Neural progenitor cell (in vitro differentiated cells): ENCODE data around the gene ADAM10. TPM values are rescaled to one million over a fixed set of nuclear protein-coding genes. Genes with fewer than 3 reads are reported as not detected.

ENCODE experiments used
- DNase-seq: peaks from one replicate; pipeline ENCODE4 v3.0.0-alpha.2; 2016; ENCODE audit warnings: low spot score
- H2AFZ ChIP-seq: fragments of 200-600 bp; sonication (generic); replicated peaks from 2 replicates; pipeline ENCODE4 v1.6.1; 2016; ENCODE audit warnings: antibody characterized with exemption
- H3F3A ChIP-seq: fragments of 200-600 bp; sonication (generic); 2 replicates; pipeline ENCODE4 v1.6.1; 2016; ENCODE audit warnings: antibody characterized with exemption, low read depth
- H3K27ac ChIP-seq: fragments of 200-600 bp; sonication (generic); 2 replicates; pipeline ENCODE4 v1.5.1; 2016; ENCODE audit warnings: mild to moderate bottlenecking
- H3K27me3 ChIP-seq: fragments of 200-600 bp; sonication (generic); 2 replicates; pipeline ENCODE4 v1.6.1; 2016; ENCODE audit warnings: mild to moderate bottlenecking, moderate library complexity
- H3K36me3 ChIP-seq: fragments of 200-600 bp; sonication (generic); 2 replicates; pipeline ENCODE4 v1.5.1; 2016
- H3K4me1 ChIP-seq: fragments of 200-600 bp; sonication (generic); 2 replicates; pipeline ENCODE4 v1.6.1; 2016; ENCODE audit warnings: mixed run types
- H3K4me2 ChIP-seq: fragments of 200-600 bp; sonication (generic); 2 replicates; pipeline ENCODE4 v1.6.1; 2016
- H3K4me3 ChIP-seq: fragments of 200-600 bp; sonication (generic); 2 replicates; pipeline ENCODE4 v1.5.1; 2016
- H3K79me2 ChIP-seq: fragments of 200-600 bp; sonication (generic); 2 replicates; pipeline ENCODE4 v1.6.1; 2016; ENCODE audit warnings: low read depth
- H3K9ac ChIP-seq: fragments of 200-600 bp; sonication (generic); 2 replicates; pipeline ENCODE4 v1.6.1; 2016
- H3K9me3 ChIP-seq: fragments of 200-600 bp; sonication (generic); 2 replicates; pipeline ENCODE4 v1.5.1; 2016; ENCODE audit warnings: low read depth
- H4K20me1 ChIP-seq: fragments of 200-600 bp; sonication (generic); 2 replicates; pipeline ENCODE4 v1.6.1; 2016; ENCODE audit warnings: low read depth
- H3K27ac Mint-ChIP-seq: 3 replicates; pipeline ENCODE4 v1.8.0; 2021; ENCODE audit warnings: mixed read lengths
- H3K27me3 Mint-ChIP-seq: 2 replicates; pipeline ENCODE4 v1.8.0; 2022; ENCODE audit warnings: low read depth, mild to moderate bottlenecking, inconsistent platforms, moderate library complexity, mixed read lengths; ENCODE audit not compliant: insufficient read depth
- H3K36me3 Mint-ChIP-seq: 3 replicates; pipeline ENCODE4 v1.8.0; 2021; ENCODE audit warnings: mixed read lengths
- H3K4me1 Mint-ChIP-seq: 3 replicates; pipeline ENCODE4 v1.8.0; 2021; ENCODE audit warnings: mixed read lengths
- H3K4me3 Mint-ChIP-seq: 3 replicates; pipeline ENCODE4 v1.8.0; 2021; ENCODE audit warnings: mild to moderate bottlenecking, moderate library complexity, mixed read lengths
- H3K9me3 Mint-ChIP-seq: 3 replicates; pipeline ENCODE4 v1.8.0; 2020; ENCODE audit warnings: mixed read lengths
- CTCF ChIP-seq: fragments of 200-600 bp; sonication (generic); IDR thresholded peaks from 2 replicates; pipeline ENCODE4 v1.5.1; 2017; ENCODE audit warnings: antibody characterized with exemption, mild to moderate bottlenecking
- EZH2 ChIP-seq: fragments of 200-600 bp; sonication (generic); IDR thresholded peaks from 2 replicates; pipeline ENCODE4 v1.6.1; 2017; ENCODE audit warnings: antibody characterized with exemption, mild to moderate bottlenecking, moderate library complexity
- EZH2phosphoT487 ChIP-seq: fragments of 200-600 bp; sonication (generic); IDR thresholded peaks from 2 replicates; pipeline ENCODE4 v1.6.1; 2017; ENCODE audit warnings: antibody characterized with exemption
- total RNA-seq: library from RNA; depleted of rRNA; stranded (reverse); fragments of >200 nt; gene quantifications from 2 replicates; pipeline ENCODE4 v1.2.3, GENCODE V29; 2015; ENCODE audit warnings: low replicate concordance

Gene ADAM10
- total RNA-seq, 1 donor from 2014 or later, result 153 TPM

GRCh38 chr15:58558777-58559176 is 190.7 kb downstream of the ADAM10 start:
- no peak overlapping the region for H3K4me2 ChIP-seq
- H3K36me3 ChIP-seq, result no peaks in the 10 kb centered on the region
- no peak overlapping the region for H3K9ac ChIP-seq
- Mint-ChIP-seq H3K9me3 (no peaks in the 10 kb centered on the region), H3K4me3 (no peak overlapping the region), H3K36me3 (no peaks in the 10 kb centered on the region), H3K27me3 (peaks cover 2% of the 10 kb centered on the region), H3K4me1 (peaks cover 15% of the 10 kb centered on the region), H3K27ac (no peak overlapping the region)
- no peaks in the 10 kb centered on the region for H3K79me2 ChIP-seq
- H2AFZ ChIP-seq, result no peak overlapping the region
- no peaks in the 10 kb centered on the region for H4K20me1 ChIP-seq
- H3K4me3 ChIP-seq, result no peak overlapping the region
- H3K27ac ChIP-seq, result no peak overlapping the region
- H3K4me1 ChIP-seq, result peaks cover 7% of the 10 kb centered on the region
- no peak for DNase-seq
- no peaks in the 10 kb centered on the region for H3K9me3 ChIP-seq
- TF ChIP-seq EZH2phosphoT487 (no peak), EZH2 (no peak), CTCF (no peak)
- H3F3A ChIP-seq, result no peaks in the 10 kb centered on the region
- no peaks in the 10 kb centered on the region for H3K27me3 ChIP-seq

DNA sequence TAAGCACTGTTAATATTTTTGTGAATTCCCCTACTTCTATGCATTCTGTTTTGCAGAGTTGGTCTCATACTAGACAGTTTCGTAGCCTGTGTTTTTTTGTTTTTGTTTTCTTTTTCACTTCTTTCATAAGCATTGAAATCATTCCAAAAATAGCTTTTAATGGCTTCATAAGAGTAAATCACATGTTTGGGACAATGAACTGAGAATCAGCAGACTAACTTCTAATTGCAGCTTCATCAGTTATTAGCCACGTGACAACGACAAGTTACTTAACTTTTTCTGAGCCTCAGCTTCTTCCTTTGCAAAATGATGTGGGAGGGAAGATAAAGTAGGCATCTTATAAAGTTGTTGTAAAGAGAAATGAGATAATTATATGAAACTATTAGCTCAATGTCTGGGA is 193.0 kb downstream of the ADAM10 start:
- H3K4me3 ChIP-seq, result no peak overlapping the region
- H3K4me3 Mint-ChIP-seq, result no peak overlapping the region
- no peak for TF ChIP-seq EZH2phosphoT487
- TF ChIP-seq CTCF, result no peak
- no peak for TF ChIP-seq EZH2
- H3K9me3 ChIP-seq, result no peaks in the 10 kb centered on the region
- H3K27me3 Mint-ChIP-seq, result peaks cover 6% of the 10 kb centered on the region
- no peak overlapping the region for H3K9ac ChIP-seq
- H3K9me3 Mint-ChIP-seq, result no peaks in the 10 kb centered on the region
- peak overlapping the region; percentile 91 for H2AFZ ChIP-seq
- peaks cover 10% of the 10 kb centered on the region for H3K4me1 ChIP-seq
- no peaks in the 10 kb centered on the region for H3F3A ChIP-seq
- peaks cover 29% of the 10 kb centered on the region for H3K4me1 Mint-ChIP-seq
- H3K36me3 Mint-ChIP-seq, result no peaks in the 10 kb centered on the region
- H3K36me3 ChIP-seq, result no peaks in the 10 kb centered on the region
- H3K27me3 ChIP-seq, result no peaks in the 10 kb centered on the region
- H3K79me2 ChIP-seq, result no peaks in the 10 kb centered on the region
- H3K27ac ChIP-seq, result no peak overlapping the region
- no peak overlapping the region for H3K27ac Mint-ChIP-seq
- no peak overlapping the region for H3K4me2 ChIP-seq
- no peak for DNase-seq
- H4K20me1 ChIP-seq, result no peaks in the 10 kb centered on the region

GRCh38 chr15:58556028-58556361 is 193.5 kb downstream of the ADAM10 start:
- H3K4me2 ChIP-seq, result no peak overlapping the region
- H2AFZ ChIP-seq, result peak overlapping the region; percentile 91
- H3K4me3 Mint-ChIP-seq, result no peak overlapping the region
- H3K9ac ChIP-seq, result no peak overlapping the region
- no peaks in the 10 kb centered on the region for H3K36me3 ChIP-seq
- no peak overlapping the region for H3K27ac Mint-ChIP-seq
- H3K27ac ChIP-seq, result no peak overlapping the region
- H3K9me3 ChIP-seq, result no peaks in the 10 kb centered on the region
- H3F3A ChIP-seq, result no peaks in the 10 kb centered on the region
- no peak for DNase-seq
- H3K36me3 Mint-ChIP-seq, result no peaks in the 10 kb centered on the region
- no peaks in the 10 kb centered on the region for H3K27me3 ChIP-seq
- peaks cover 32% of the 10 kb centered on the region for H3K4me1 Mint-ChIP-seq
- no peak overlapping the region for H3K4me3 ChIP-seq
- H3K9me3 Mint-ChIP-seq, result peaks cover 1% of the 10 kb centered on the region
- H3K4me1 ChIP-seq, result peaks cover 10% of the 10 kb centered on the region
- H3K27me3 Mint-ChIP-seq, result peaks cover 8% of the 10 kb centered on the region
- H3K79me2 ChIP-seq, result no peaks in the 10 kb centered on the region
- H4K20me1 ChIP-seq, result no peaks in the 10 kb centered on the region
- TF ChIP-seq EZH2, result no peak
- TF ChIP-seq CTCF, result no peak
- no peak for TF ChIP-seq EZH2phosphoT487
